Measurements from ENCODE around the gene NOX5. TPM values are rescaled to one million over a fixed set of nuclear protein-coding genes. Genes with fewer than 3 reads are reported as not detected.

NOX5 gene
- polyA plus RNA-seq, 1 donor from 2014 or later, result not detected

GRCh38 chr15:69027976-69028518 lies 13.6 kb downstream of the NOX5 start:
- Histone ChIP-seq H3K27me3 (ENCODE audit: insufficient read depth, low read depth, low read length) (no peaks in the 10 kb centered on the region), H3K9me2 (ENCODE audit: insufficient read depth, low read length) (no peaks in the 10 kb centered on the region), H3K9ac (ENCODE audit: low read length) (no peak overlapping the region), H3K27ac (ENCODE audit: low read length) (no peak overlapping the region), H3K79me2 (replicated peaks; ENCODE audit: insufficient read depth, low read length) (no peaks in the 10 kb centered on the region), H2AFZ (ENCODE audit: low read depth, low read length) (no peak overlapping the region), H3K4me2 (ENCODE audit: low read length) (no peak overlapping the region), H3F3A (ENCODE audit: insufficient read depth, low read length, poor library complexity, severe bottlenecking) (no peaks in the 10 kb centered on the region), H3K36me3 (ENCODE audit: insufficient read depth, low read length) (no peaks in the 10 kb centered on the region), H3K4me3 (ENCODE audit: low read length) (no peak overlapping the region), H3K9me3 (ENCODE audit: low read length) (no peaks in the 10 kb centered on the region), H4K20me1 (ENCODE audit: insufficient read depth) (no peaks in the 10 kb centered on the region)
- no peak for TF ChIP-seq POLR2AphosphoS5 (IDR thresholded peaks at IDR 0.05)
- no peak for TF ChIP-seq CTCF (IDR thresholded peaks at IDR 0.05; ENCODE audit: poor library complexity, severe bottlenecking)
- no peak for TF ChIP-seq SMC3 (conservative IDR thresholded peaks at IDR 0.05; ENCODE audit: poor library complexity)
- TF ChIP-seq EP300 (conservative IDR thresholded peaks at IDR 0.05; ENCODE audit: poor library complexity, severe bottlenecking), result no peak
- TF ChIP-seq RAD21 (conservative IDR thresholded peaks at IDR 0.05), result no peak
- TF ChIP-seq EZH2 (IDR thresholded peaks at IDR 0.05; ENCODE audit: borderline replicate concordance, insufficient read depth, low read length, poor library complexity, severe bottlenecking), result no peak
- TF ChIP-seq MXI1 (conservative IDR thresholded peaks at IDR 0.05; ENCODE audit: poor library complexity, severe bottlenecking), result no peak
- no peak for TF ChIP-seq REST (IDR thresholded peaks at IDR 0.05; ENCODE audit: borderline replicate concordance)
- no peak for TF ChIP-seq TAF1 (IDR thresholded peaks at IDR 0.05; ENCODE audit: low read depth)

GRCh38 chr15:69031013-69032001 lies 16.8 kb downstream of the NOX5 start:
- Histone ChIP-seq H3K9me3 (ENCODE audit: low read length) (no peaks in the 10 kb centered on the region), H3K4me3 (ENCODE audit: low read length) (peak overlapping the region; percentile 34), H3K27me3 (ENCODE audit: insufficient read depth, low read depth, low read length) (no peaks in the 10 kb centered on the region), H3F3A (ENCODE audit: insufficient read depth, low read length, poor library complexity, severe bottlenecking) (no peaks in the 10 kb centered on the region), H2AFZ (ENCODE audit: low read depth, low read length) (no peak overlapping the region), H3K27ac (ENCODE audit: low read length) (no peak overlapping the region), H3K9me2 (ENCODE audit: insufficient read depth, low read length) (no peaks in the 10 kb centered on the region), H3K79me2 (replicated peaks; ENCODE audit: insufficient read depth, low read length) (no peaks in the 10 kb centered on the region), H3K9ac (ENCODE audit: low read length) (no peak overlapping the region), H4K20me1 (ENCODE audit: insufficient read depth) (no peaks in the 10 kb centered on the region), H3K36me3 (ENCODE audit: insufficient read depth, low read length) (no peaks in the 10 kb centered on the region), H3K4me2 (ENCODE audit: low read length) (no peak overlapping the region)
- TF ChIP-seq POLR2AphosphoS5 (IDR thresholded peaks at IDR 0.05) (no peak), CTCF (IDR thresholded peaks at IDR 0.05; ENCODE audit: poor library complexity, severe bottlenecking) (peak; percentile 34)
